PC-3 (cell line): Measurements from ENCODE around the gene DEK. TPM values are rescaled to one million over a fixed set of nuclear protein-coding genes. Genes with fewer than 3 reads are reported as not detected.

Experiments used
- ATAC-seq: fragments of 200-7000 bp; cut with Tn5 transposase; 2 replicates; pipeline ENCODE4 v1.9.1; 2020; ENCODE audit warnings: mild to moderate bottlenecking, moderate library complexity
- BruUV-seq: library from RNA; stranded (reverse); fragments of 400-500 nt; replicated peaks from 2 replicates; lab custom pipeline; 2021; lab: Mats Ljungman, UMichigan
- CTCF ChIA-PET: fragments of 300-600 bp; sonication (Branson Sonifier 250); formaldehyde crosslinking; loops from one replicate; lab custom pipeline; 2022; ENCODE audit warnings: antibody characterized with exemption; lab: Charles Lee
- POLR2A ChIA-PET: fragments of 300-600 bp; sonication (Branson Sonifier 250); formaldehyde crosslinking; loops from one replicate; lab custom pipeline; 2022; ENCODE audit warnings: antibody characterized with exemption; ENCODE audit not compliant: unreplicated experiment; lab: Charles Lee
- DNase-seq: peaks from one replicate; pipeline ENCODE4 v3.0.0-alpha.2; 2015
- H2AFZ ChIP-seq: fragments of 300-600 bp; sonication (generic); 2 replicates; pipeline ENCODE4 v1.6.0; 2016; ENCODE audit warnings: antibody characterized with exemption, low read length
- H3F3A ChIP-seq: fragments of 300-600 bp; sonication (generic); one replicate; pipeline ENCODE4 v1.6.0; 2017; ENCODE audit warnings: antibody characterized with exemption, low read length, control low read depth, mild to moderate bottlenecking; ENCODE audit not compliant: unreplicated experiment
- H3K27ac ChIP-seq: fragments of 300-600 bp; sonication (generic); 2 replicates; pipeline ENCODE4 v1.5.1; 2016; ENCODE audit warnings: mild to moderate bottlenecking, low read length
- H3K27me3 ChIP-seq: fragments of 300-600 bp; sonication (generic); 2 replicates; pipeline ENCODE4 v1.6.1; 2016; ENCODE audit warnings: low read length, mixed read lengths
- H3K36me3 ChIP-seq: fragments of 300-600 bp; sonication (generic); 2 replicates; pipeline ENCODE4 v1.6.1; 2016; ENCODE audit warnings: low read depth, mixed run types, low read length, mixed read lengths
- H3K4me1 ChIP-seq: fragments of 300-600 bp; sonication (generic); 2 replicates; pipeline ENCODE4 v1.5.1; 2016; ENCODE audit warnings: low read length; ENCODE audit not compliant: insufficient read depth
- H3K4me2 ChIP-seq: fragments of 300-600 bp; sonication (generic); 2 replicates; pipeline ENCODE4 v1.6.0; 2016; ENCODE audit warnings: low read length
- H3K4me3 ChIP-seq: fragments of 300-600 bp; sonication (generic); 2 replicates; pipeline ENCODE4 v1.5.1; 2016; ENCODE audit warnings: mild to moderate bottlenecking, low read length, mixed read lengths
- H3K79me2 ChIP-seq: fragments of 300-600 bp; sonication (generic); 2 replicates; pipeline ENCODE4 v1.6.1; 2017; ENCODE audit warnings: low read length, mixed read lengths
- H3K9ac ChIP-seq: fragments of 300-600 bp; sonication (generic); 2 replicates; pipeline ENCODE4 v1.6.0; 2016; ENCODE audit warnings: mild to moderate bottlenecking, low read length
- H3K9me2 ChIP-seq: fragments of 300-600 bp; sonication (generic); replicated peaks from 2 replicates; pipeline ENCODE4 v1.6.1; 2016; ENCODE audit warnings: mixed run types, low read length, mixed read lengths
- H3K9me3 ChIP-seq: fragments of 300-600 bp; sonication (generic); 2 replicates; pipeline ENCODE4 v1.6.1; 2016; ENCODE audit warnings: low read length, mixed read lengths
- H4K20me1 ChIP-seq: fragments of 300-600 bp; sonication (generic); 2 replicates; pipeline ENCODE4 v1.6.1; 2016; ENCODE audit warnings: low read length, mixed read lengths
- EZH2 ChIP-seq: fragments of 300-600 bp; sonication (generic); IDR thresholded peaks from one replicate; pipeline ENCODE4 v1.6.1; 2017; ENCODE audit warnings: antibody characterized with exemption, mild to moderate bottlenecking, low read length; ENCODE audit not compliant: unreplicated experiment
- EZH2phosphoT487 ChIP-seq: fragments of 300-600 bp; sonication (generic); IDR thresholded peaks from 2 replicates; pipeline ENCODE4 v1.6.1; 2018; ENCODE audit warnings: mild to moderate bottlenecking, antibody characterized with exemption, low read length, borderline replicate concordance
- intact Hi-C: fragments of 100-400 bp; cut with micrococcal nuclease; formaldehyde crosslinking; loops from 2 replicates; pipeline ENCODE4 v1.9.0; 2023
- total RNA-seq: library from RNA; depleted of rRNA; stranded (reverse); fragments of >200 nt; gene quantifications from 2 replicates; pipeline ENCODE4 v1.2.3, GENCODE V29; 2014
- TF ChIP-seq, protein P1 (sequence below): fragments of 300-600 bp; sonication (generic); conservative IDR thresholded peaks from 2 replicates; pipeline ENCODE4 v1.5.1; 2017; ENCODE audit warnings: antibody characterized with exemption, low read depth, mild to moderate bottlenecking, low read length

DEK gene
- total RNA-seq, 1 experiment from 2014 or later, result 155 TPM

GRCh38 chr6:18216411-18216810 is 47.9 kb downstream of the DEK start:
- Histone ChIP-seq H3K9ac (no peak overlapping the region), H3K9me3 (no peaks in the 10 kb centered on the region), H3K36me3 (peaks cover 1% of the 10 kb centered on the region; the same call in 1 of the 2 replicates), H3K27ac (peak overlapping the region; percentile 13), H3K9me2 (no peaks in the 10 kb centered on the region), H3K4me3 (no peak overlapping the region), H3K27me3 (no peaks in the 10 kb centered on the region), H3K4me2 (no peak overlapping the region), H3F3A (no peaks in the 10 kb centered on the region), H4K20me1 (no peaks in the 10 kb centered on the region), H2AFZ (no peak overlapping the region), H3K79me2 (no peaks in the 10 kb centered on the region), H3K4me1 (peaks cover 15% of the 10 kb centered on the region)
- BruUV-seq, result no TSS peak
- ATAC-seq, result peak; percentile 93
- POLR2A ChIA-PET, result no interaction called here
- intact Hi-C loops, result loop anchor here (5.0 kb wide), 1 partner anchor 39 kb away; no protein-coding TSS in a partner anchor
- peak; percentile 73 for DNase-seq
- CTCF ChIA-PET, result no interaction called here
- TF ChIP-seq EZH2phosphoT487 (no peak), EZH2 (no peak)
- TF ChIP-seq, protein P1, sequence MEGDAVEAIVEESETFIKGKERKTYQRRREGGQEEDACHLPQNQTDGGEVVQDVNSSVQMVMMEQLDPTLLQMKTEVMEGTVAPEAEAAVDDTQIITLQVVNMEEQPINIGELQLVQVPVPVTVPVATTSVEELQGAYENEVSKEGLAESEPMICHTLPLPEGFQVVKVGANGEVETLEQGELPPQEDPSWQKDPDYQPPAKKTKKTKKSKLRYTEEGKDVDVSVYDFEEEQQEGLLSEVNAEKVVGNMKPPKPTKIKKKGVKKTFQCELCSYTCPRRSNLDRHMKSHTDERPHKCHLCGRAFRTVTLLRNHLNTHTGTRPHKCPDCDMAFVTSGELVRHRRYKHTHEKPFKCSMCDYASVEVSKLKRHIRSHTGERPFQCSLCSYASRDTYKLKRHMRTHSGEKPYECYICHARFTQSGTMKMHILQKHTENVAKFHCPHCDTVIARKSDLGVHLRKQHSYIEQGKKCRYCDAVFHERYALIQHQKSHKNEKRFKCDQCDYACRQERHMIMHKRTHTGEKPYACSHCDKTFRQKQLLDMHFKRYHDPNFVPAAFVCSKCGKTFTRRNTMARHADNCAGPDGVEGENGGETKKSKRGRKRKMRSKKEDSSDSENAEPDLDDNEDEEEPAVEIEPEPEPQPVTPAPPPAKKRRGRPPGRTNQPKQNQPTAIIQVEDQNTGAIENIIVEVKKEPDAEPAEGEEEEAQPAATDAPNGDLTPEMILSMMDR, result no peak

DNA sequence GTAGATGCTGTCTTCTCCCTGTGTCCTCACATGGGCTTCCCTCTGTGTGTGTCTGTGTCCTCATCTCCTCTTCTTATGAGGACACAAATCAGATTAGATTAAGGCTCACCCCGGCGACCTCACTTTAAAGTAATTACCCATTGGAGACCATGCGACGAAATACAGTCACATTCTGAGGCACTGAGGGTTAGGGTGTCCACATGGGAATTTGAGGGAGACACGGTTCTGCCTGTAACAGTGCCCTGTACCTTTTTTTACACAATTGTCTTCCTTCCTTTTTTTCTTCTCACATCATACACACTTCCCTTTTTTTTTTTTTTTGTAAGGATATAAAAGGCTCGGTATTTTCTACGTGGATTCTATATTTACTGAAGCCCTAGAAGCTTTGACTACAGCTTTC is 48.9 kb downstream of the DEK start:
- H4K20me1 ChIP-seq, result no peaks in the 10 kb centered on the region
- no peaks in the 10 kb centered on the region for H3K79me2 ChIP-seq
- no peak overlapping the region for H3K4me2 ChIP-seq
- no peak overlapping the region for H3K9ac ChIP-seq
- ATAC-seq (no peak), DNase-seq (no peak)
- no peak overlapping the region for H3K4me3 ChIP-seq
- no peaks in the 10 kb centered on the region for H3F3A ChIP-seq
- H3K27ac ChIP-seq, result no peak overlapping the region
- no peak overlapping the region for H2AFZ ChIP-seq
- no peaks in the 10 kb centered on the region for H3K27me3 ChIP-seq
- H3K9me3 ChIP-seq, result no peaks in the 10 kb centered on the region
- no TSS peak for BruUV-seq
- intact Hi-C loops, result loop anchor here (5.0 kb wide), 1 partner anchor 38 kb away; no protein-coding TSS in a partner anchor
- H3K36me3 ChIP-seq, result no peaks in the 10 kb centered on the region
- TF ChIP-seq, protein P1, result no peak
- TF ChIP-seq EZH2phosphoT487 (no peak), EZH2 (no peak)
- peaks cover 15% of the 10 kb centered on the region for H3K4me1 ChIP-seq
- ChIA-PET CTCF (no interaction called here), POLR2A (no interaction called here)
- H3K9me2 ChIP-seq, result no peaks in the 10 kb centered on the region

GRCh38 chr6:18214003-18214402 is 50.3 kb downstream of the DEK start:
- no peaks in the 10 kb centered on the region for H3K36me3 ChIP-seq
- CTCF ChIA-PET, result no interaction called here
- H4K20me1 ChIP-seq, result no peaks in the 10 kb centered on the region
- no peak overlapping the region for H3K9ac ChIP-seq
- no peak overlapping the region for H3K4me3 ChIP-seq
- intact Hi-C loops, result no loop called here
- no peak overlapping the region for H2AFZ ChIP-seq
- no peaks in the 10 kb centered on the region for H3K27me3 ChIP-seq
- no peak for ATAC-seq
- H3K27ac ChIP-seq, result no peak overlapping the region
- peaks cover 15% of the 10 kb centered on the region for H3K4me1 ChIP-seq
- BruUV-seq, result no TSS peak
- POLR2A ChIA-PET, result no interaction called here
- H3K4me2 ChIP-seq, result no peak overlapping the region
- H3F3A ChIP-seq, result no peaks in the 10 kb centered on the region
- H3K9me3 ChIP-seq, result no peaks in the 10 kb centered on the region
- TF ChIP-seq, protein P1, result no peak
- TF ChIP-seq EZH2, result no peak
- no peak for TF ChIP-seq EZH2phosphoT487
- DNase-seq, result no peak
- H3K79me2 ChIP-seq, result no peaks in the 10 kb centered on the region
- H3K9me2 ChIP-seq, result no peaks in the 10 kb centered on the region
